K562 (cell line): ENCODE measurements around the gene BAD. TPM values are rescaled to one million over a fixed set of nuclear protein-coding genes. Genes with fewer than 3 reads are reported as not detected.

Experiments
- ATAC-seq: fragments of 200-7000 bp; cut with Tn5 transposase; 3 replicates; pipeline ENCODE4 v1.9.1; 2020; ENCODE audit warnings: moderate library complexity
- BruUV-seq: library from RNA; stranded (reverse); fragments of 400-500 nt; replicated peaks from 2 replicates; lab custom pipeline; 2021; lab: Mats Ljungman, UMichigan
- CTCF ChIA-PET: fragments of 300-600 bp; formaldehyde crosslinking; extraction: SDS; loops from one replicate; lab custom pipeline; 2021; ENCODE audit warnings: low intra/inter-chr PET ratio; lab: Yijun Ruan, JAX
- POLR2A ChIA-PET: fragments of 300-600, 350-650 bp; sonication (Branson Sonifier 250); formaldehyde crosslinking; extraction: SDS; loops from one replicate; lab custom pipeline; 2021; ENCODE audit warnings: antibody characterized with exemption, inconsistent platforms; lab: Yijun Ruan, JAX
- DNase-seq, 4 experiments: peaks; one replicate each; pipeline versions ENCODE4 v3.0.0 to v3.0.0-alpha.2; 2011 to 2018; ENCODE audit warnings: low spot score in 3 of 4, mixed read lengths in 3 of 4; ENCODE audit errors: extremely low read depth in 1 of 4
- FAIRE-seq: peaks from 2 replicates; lab custom pipeline; 2011; peaks lifted over from hg19 to GRCh38; lab: Jason Lieb, UNC
- H2AFZ ChIP-seq: 2 replicates; pipeline ENCODE4 v1.6.0; 2011; ENCODE audit warnings: low read depth, low read length, control low read depth, inconsistent platforms
- H3K27ac ChIP-seq: fragments of 200-600 bp; 3 replicates; pipeline ENCODE4 v1.8.0; 2011; ENCODE audit warnings: low read depth, mild to moderate bottlenecking, control low read depth, inconsistent platforms, low read length, moderate library complexity, mixed read lengths; ENCODE audit errors: extremely low read depth
- H3K27me3 ChIP-seq, 2 experiments: fragments of 300-600 bp in 1 of 2; 2 replicates in 1 of 2; 3 replicates in 1 of 2; pipeline versions ENCODE4 v1.6.0 to v1.8.0; 2011; ENCODE audit warnings: inconsistent platforms in 2 of 2, low read length in 2 of 2, mild to moderate bottlenecking in 1 of 2, mixed read lengths in 1 of 2, moderate library complexity in 1 of 2; ENCODE audit not compliant: control insufficient read depth in 2 of 2, insufficient read depth in 2 of 2
- H3K36me3 ChIP-seq: fragments of 300-600 bp; 3 replicates; pipeline ENCODE4 v1.8.0; 2011; ENCODE audit warnings: mild to moderate bottlenecking, low read length, inconsistent platforms; ENCODE audit not compliant: control insufficient read depth, insufficient read depth
- H3K4me1 ChIP-seq, 2 experiments: fragments of 200-600 bp in 1 of 2; replicated peaks in 1 of 2; 2 replicates in 1 of 2; 3 replicates in 1 of 2; pipeline versions ENCODE4 v1.5.1 to v1.8.0; 2011; ENCODE audit warnings: inconsistent platforms in 2 of 2, low read length in 2 of 2, mild to moderate bottlenecking in 1 of 2, mixed read lengths in 1 of 2, moderate library complexity in 1 of 2; ENCODE audit not compliant: control insufficient read depth in 2 of 2, insufficient read depth in 2 of 2
- H3K4me2 ChIP-seq: 2 replicates; pipeline ENCODE4 v1.6.1; 2011; ENCODE audit warnings: low read length, control low read depth, inconsistent platforms, mixed read lengths; ENCODE audit not compliant: insufficient read depth
- H3K4me3 ChIP-seq: fragments of 200-600 bp; sonication (generic), shearing (Covaris generic); 2 replicates; pipeline ENCODE4 v1.5.1; 2016; ENCODE audit warnings: control low read depth, inconsistent platforms
- H3K79me2 ChIP-seq: fragments of 200-600 bp; 3 replicates; pipeline ENCODE4 v1.8.0; 2011; ENCODE audit warnings: low read length, inconsistent platforms; ENCODE audit not compliant: control insufficient read depth, insufficient read depth
- H3K9ac ChIP-seq, 2 experiments: 2 replicates each; pipeline versions ENCODE4 v1.6.0 to v1.6.1; 2011; ENCODE audit warnings: low read depth in 2 of 2, low read length in 2 of 2, control low read depth in 1 of 2, inconsistent platforms in 1 of 2, mild to moderate bottlenecking in 1 of 2, mixed read lengths in 1 of 2; ENCODE audit not compliant: insufficient read depth in 1 of 2
- H3K9me1 ChIP-seq: one replicate; pipeline ENCODE4 v1.6.0; 2011; ENCODE audit warnings: inconsistent platforms, mild to moderate bottlenecking, low read length, moderate library complexity; ENCODE audit not compliant: control insufficient read depth, insufficient read depth
- H3K9me3 ChIP-seq: replicated peaks from 2 replicates; pipeline ENCODE4 v1.5.1; 2011; ENCODE audit warnings: low read depth, low read length, inconsistent platforms; ENCODE audit not compliant: control insufficient read depth, insufficient read depth
- H4K20me1 ChIP-seq: replicated peaks from 2 replicates; pipeline ENCODE4 v1.6.1; 2011; ENCODE audit warnings: low read length, inconsistent platforms, mixed read lengths; ENCODE audit not compliant: control insufficient read depth, insufficient read depth
- CBFA2T2 ChIP-seq: fragments of 450-650 bp; conservative IDR thresholded peaks from 2 replicates; pipeline ENCODE4 v1.6.1; 2017; ENCODE audit warnings: mild to moderate bottlenecking
- E4F1 ChIP-seq: fragments of 250-450 bp; sonication (Bioruptor Pico); IDR thresholded peaks from 2 replicates; pipeline ENCODE4 v1.5.0; 2021; ENCODE audit warnings: mild to moderate bottlenecking, borderline replicate concordance
- GABPB1 ChIP-seq: sonication (generic); formaldehyde crosslinking; IDR thresholded peaks from 2 replicates; pipeline ENCODE4 v1.8.0; 2022; ENCODE audit warnings: mild to moderate bottlenecking, missing genetic modification reagents
- MXD1 ChIP-seq: fragments of 250-450 bp; sonication (Bioruptor Pico); IDR thresholded peaks from 2 replicates; pipeline ENCODE4 v1.8.0; 2021; ENCODE audit warnings: borderline replicate concordance, mild to moderate bottlenecking, moderate library complexity; ENCODE audit not compliant: poor library complexity, severe bottlenecking
- NFRKB ChIP-seq: fragments of 450-650 bp; IDR thresholded peaks from 2 replicates; pipeline ENCODE4 v1.6.1; 2016; ENCODE audit warnings: low read depth
- POLR2AphosphoS5 ChIP-seq: IDR thresholded peaks from 2 replicates; pipeline ENCODE4 v1.6.1; 2011; ENCODE audit warnings: mild to moderate bottlenecking, low read depth, low read length, moderate library complexity; ENCODE audit not compliant: control insufficient read depth, insufficient read depth
- RBFOX2 ChIP-seq: fragments of 200-400 bp; formaldehyde crosslinking; IDR thresholded peaks from 2 replicates; pipeline ENCODE4 v1.6.1; 2017; ENCODE audit warnings: low read depth, mild to moderate bottlenecking, low read length, moderate library complexity
- TFAP4 ChIP-seq: sonication (generic); formaldehyde crosslinking; IDR thresholded peaks from 2 replicates; pipeline ENCODE4 v1.8.0; 2022; ENCODE audit warnings: missing genetic modification reagents, mild to moderate bottlenecking, moderate library complexity, borderline replicate concordance
- ZNF316 ChIP-seq: fragments of 450-650 bp; IDR thresholded peaks from 2 replicates; pipeline ENCODE4 v1.6.1; 2016
- WGBS: fragments of 100-300 bp; shearing (Covaris generic); methylation state at CpG from one replicate; pipeline ENCODE4 v1.1.6; 2016; ENCODE audit warnings: low coverage, mixed read lengths; ENCODE audit not compliant: insufficient coverage; ENCODE audit errors: missing lambda C conversion rate; 5-methylcytosine and 5-hydroxymethylcytosine counted together
- in situ Hi-C: fragments of 300-500 bp; cut with MboI; formaldehyde crosslinking; loops from 4 replicates; pipeline ENCODE4 v1.15.0; 2018; ENCODE audit warnings: inconsistent platforms, mixed read lengths
- intact Hi-C: fragments of 100-400 bp; cut with micrococcal nuclease; formaldehyde crosslinking; loops from 2 replicates; pipeline ENCODE4 v1.14.2; 2022
- polyA plus RNA-seq, 8 experiments: library from polyadenylated mRNA; depleted of rRNA in 4 of 8; stranded (reverse) in 5 of 8; unstranded in 3 of 8; fragments of >200 nt; fragmentation: Nextera tagmentation in 2 of 8; fragmentation: Illumina TruSeq in 1 of 8; extraction: Ambion mirVana in 2 of 8; extraction: Trizol in 1 of 8; gene quantifications; 2 replicates each; pipeline versions ENCODE4 v1.2.1 to v1.2.3, GENCODE V29; 2011 to 2014; ENCODE audit warnings: inconsistent platforms in 1 of 8, missing spikeins in 1 of 8
- total RNA-seq, 7 experiments: library from RNA; depleted of rRNA in 6 of 7; stranded (reverse); fragments of >200 nt in 6 of 7; fragmentation: Illumina TruSeq in 2 of 7; extraction: Trizol in 2 of 7; gene quantifications; 2 replicates each; pipeline versions ENCODE4 v1.2.1 to v1.2.3, GENCODE V29; 2011 to 2021; ENCODE audit warnings: low replicate concordance in 1 of 7

Gene BAD
- total and polyA plus RNA-seq, 9 of the 15 experiments (the other 6 are each of a cell fraction or from before 2014, with no cell fraction given): 0.61 to 45.6 (median 11.8) TPM

GRCh38 chr11:64255135-64256128 is 29.0 kb downstream of the BAD start:
- no peak overlapping the region for H3K4me2 ChIP-seq
- TF ChIP-seq RBFOX2 (peak; percentile 2), NFRKB (no peak)
- H3K4me3 ChIP-seq: no peak overlapping the region
- DNase-seq (no peak), ATAC-seq (no peak), FAIRE-seq (no peak)
- no peaks in the 10 kb centered on the region for H3K27me3 ChIP-seq
- H3K9ac ChIP-seq: peak overlapping the region in 1 of 2 experiments; percentile 66; a peak in 2 of 4 replicates
- ChIA-PET CTCF (no interaction called here), POLR2A (interaction anchor here (0.9 to 4.4 kb wide), 4 partner anchors 9 to 49 kb away, joined by 3 to 43 read pairs (median 4); partner anchors contain the start of gene FERMT3)
- intact Hi-C loops (no loop called here), in situ Hi-C loops (no loop called here)
- H3K27ac ChIP-seq: no peak overlapping the region
- H3K36me3 ChIP-seq: peaks cover 66% of the 10 kb centered on the region
- peaks cover 11% of the 10 kb centered on the region for H4K20me1 ChIP-seq
- no peak overlapping the region for H2AFZ ChIP-seq
- H3K4me1 ChIP-seq: peaks cover 9 to 69% of the 10 kb centered on the region in 2 experiments; a peak in 4 of 5 replicates
- H3K9me3 ChIP-seq: no peaks in the 10 kb centered on the region
- 88% methylated on average over 28 of the region's 35 CpGs for WGBS
- H3K9me1 ChIP-seq: no peaks in the 10 kb centered on the region
- BruUV-seq: no TSS peak
- H3K79me2 ChIP-seq: peaks cover 27% of the 10 kb centered on the region

- DNase-seq (no peak), FAIRE-seq (no peak), ATAC-seq (no peak)
- Histone ChIP-seq H3K9me3 (no peaks in the 10 kb centered on the region), H3K4me2 (no peak overlapping the region), H3K4me3 (no peak overlapping the region), H4K20me1 (peaks cover 7% of the 10 kb centered on the region), H3K27me3 (no peaks in the 10 kb centered on the region), H3K36me3 (peaks cover 55% of the 10 kb centered on the region; the same call in 2 of the 3 replicates), H3K9ac (peak overlapping the region in 1 of 2 experiments; percentile 47; a peak in 2 of 4 replicates), H3K4me1 (peaks cover 14 to 78% of the 10 kb centered on the region in 2 experiments; a peak in 4 of 5 replicates), H3K9me1 (no peaks in the 10 kb centered on the region), H3K27ac (no peak overlapping the region), H2AFZ (no peak overlapping the region), H3K79me2 (peaks cover 27% of the 10 kb centered on the region)
- WGBS: 93% methylated on average over 5 of the region's 7 CpGs
- in situ Hi-C loops (no loop called here), intact Hi-C loops (no loop called here)
- ChIA-PET CTCF (no interaction called here), POLR2A (interaction anchor here (0.5 kb wide), 1 partner anchor 295 kb away, joined by 4 read pairs; no protein-coding TSS in a partner anchor)
- no TSS peak for BruUV-seq
- no peak for TF ChIP-seq GABPB1
- no peak for TF ChIP-seq POLR2AphosphoS5
- TF ChIP-seq ZNF316: peak; percentile 49
- TF ChIP-seq TFAP4 (CRISPR knock-in tag): no peak
- TF ChIP-seq E4F1: no peak
- no peak for TF ChIP-seq MXD1 (CRISPR knock-in tag)
- no peak for TF ChIP-seq CBFA2T2
These were observed 30.1 kb downstream of the BAD start for GRCh38 chr11:64254326-64254725.
